Sigmoid colon (tissue), 7 donors: Measurements from ENCODE around the gene URB2. TPM values are rescaled to one million over a fixed set of nuclear protein-coding genes. Genes with fewer than 3 reads are reported as not detected.

Experiments
- DNase-seq: peaks from one replicate; pipeline ENCODE4 v3.0.0-alpha.2; 2019
- H3K27ac ChIP-seq, 4 donors: fragments of 200-600 bp; sonication (generic); one replicate each; pipeline ENCODE4 v1.5.1; 2016 to 2019; ENCODE audit warnings: mild to moderate bottlenecking in 1 of 4
- H3K27me3 ChIP-seq, 3 donors: fragments of 200-600 bp; sonication (generic); one replicate each; pipeline ENCODE4 v1.5.1; 2019; ENCODE audit warnings: mild to moderate bottlenecking in 1 of 3
- H3K36me3 ChIP-seq, 4 donors: fragments of 200-600 bp; sonication (generic); one replicate each; pipeline ENCODE4 v1.5.1; 2016 to 2019
- H3K4me1 ChIP-seq, 4 donors: fragments of 200-600 bp; sonication (generic); one replicate each; pipeline ENCODE4 v1.5.1; 2017 to 2019
- H3K4me3 ChIP-seq, 4 donors: fragments of 200-600 bp; sonication (generic); one replicate each; pipeline ENCODE4 v1.5.1; 2017 to 2019; ENCODE audit warnings: mild to moderate bottlenecking in 2 of 4, moderate library complexity in 1 of 4
- H3K9me3 ChIP-seq, 4 donors: fragments of 200-600 bp in 3 of 4; sonication (generic) in 3 of 4; one replicate each; pipeline versions ENCODE4 v1.5.1 to v1.6.1; 2013 to 2019
- EP300 ChIP-seq, 4 donors: sonication (generic); formaldehyde crosslinking; IDR thresholded peaks; one replicate each; pipeline ENCODE4 v1.6.1; 2017; ENCODE audit warnings: antibody characterized with exemption in 4 of 4
- POLR2A ChIP-seq, 2 donors: fragments of 450-650 bp; IDR thresholded peaks; one replicate each; pipeline ENCODE4 v1.6.1; 2016; ENCODE audit warnings: antibody characterized with exemption in 2 of 2, mild to moderate bottlenecking in 2 of 2, moderate library complexity in 2 of 2
- POLR2AphosphoS5 ChIP-seq, 4 donors: sonication (generic); formaldehyde crosslinking; IDR thresholded peaks; one replicate each; pipeline ENCODE4 v1.6.1; 2017; ENCODE audit warnings: antibody characterized with exemption in 4 of 4
- WGBS, 2 donors: extraction: QIAGEN DNeasy Blood & Tissue Kit; methylation state at CpG; one replicate each; pipeline ENCODE4 v1.1.7; 2013; 5-methylcytosine and 5-hydroxymethylcytosine counted together
- intact Hi-C: fragments of 100-400 bp; cut with DNase I; formaldehyde crosslinking; loops from one replicate; pipeline ENCODE4 v1.15.1; 2023
- polyA plus RNA-seq, 3 donors: library from polyadenylated mRNA; stranded (reverse); fragments of 200-250 nt; gene quantifications; one replicate each; pipeline ENCODE4 v1.2.3, GENCODE V29; 2013
- total RNA-seq, 4 donors: library from RNA; depleted of rRNA; stranded (reverse); fragments of >200 nt; gene quantifications; one replicate each; pipeline ENCODE4 v1.1.0, GENCODE V29; 2016
- TF ChIP-seq, protein P1 (sequence below), 4 experiments: fragments of 450-650 bp in 3 of 4; fragments of 200-600 bp in 1 of 4; IDR thresholded peaks; one replicate each; pipeline ENCODE4 v1.5.1; 2016 to 2019; ENCODE audit warnings: antibody characterized with exemption in 4 of 4, mild to moderate bottlenecking in 3 of 4, moderate library complexity in 2 of 4
- donor health status: healthy with polysubstance abuse.
- donor health status: Bipolar disorder and iron deficiency.
- donor health status: healthy.

URB2 gene
- total and polyA plus RNA-seq, 7 donors: 0.60 to 11.7 (median 5.2) TPM

DNA sequence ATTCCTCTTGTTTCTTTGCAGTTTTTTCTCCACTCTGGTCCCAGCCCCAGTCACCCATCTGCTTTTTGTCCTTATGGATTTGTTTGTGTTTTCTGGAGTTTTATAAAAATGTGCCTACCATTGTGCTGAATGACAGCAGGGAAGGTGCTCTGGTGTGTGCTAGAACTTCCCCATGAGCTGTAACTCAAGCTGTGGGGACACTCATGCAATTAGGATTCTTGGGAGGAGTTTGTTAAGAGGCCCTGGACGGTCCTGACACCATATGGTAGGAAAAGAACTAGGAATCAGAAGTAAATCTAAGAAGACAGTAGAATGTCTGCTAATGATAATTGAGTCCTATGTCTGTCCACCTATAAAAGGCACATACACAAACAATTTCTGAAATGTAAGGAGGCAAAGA, 27.4 kb downstream of the URB2 start:
- no peak for DNase-seq
- Histone ChIP-seq H3K36me3 (peaks cover 6 to 95% (median 23%) of the 10 kb centered on the region in 4 donors), H3K27me3 (no peaks in the 10 kb centered on the region), H3K4me3 (no peak overlapping the region), H3K4me1 (no peaks in the 10 kb centered on the region), H3K27ac (no peak overlapping the region), H3K9me3 (no peaks in the 10 kb centered on the region)
- intact Hi-C loops: no loop called here
- WGBS, 2 donors: 79 to 81% methylated on average over 1 of the region's 1 CpG
- TF ChIP-seq POLR2AphosphoS5 (IDR thresholded peaks at IDR 0.05): no peak
- TF ChIP-seq, protein P1, sequence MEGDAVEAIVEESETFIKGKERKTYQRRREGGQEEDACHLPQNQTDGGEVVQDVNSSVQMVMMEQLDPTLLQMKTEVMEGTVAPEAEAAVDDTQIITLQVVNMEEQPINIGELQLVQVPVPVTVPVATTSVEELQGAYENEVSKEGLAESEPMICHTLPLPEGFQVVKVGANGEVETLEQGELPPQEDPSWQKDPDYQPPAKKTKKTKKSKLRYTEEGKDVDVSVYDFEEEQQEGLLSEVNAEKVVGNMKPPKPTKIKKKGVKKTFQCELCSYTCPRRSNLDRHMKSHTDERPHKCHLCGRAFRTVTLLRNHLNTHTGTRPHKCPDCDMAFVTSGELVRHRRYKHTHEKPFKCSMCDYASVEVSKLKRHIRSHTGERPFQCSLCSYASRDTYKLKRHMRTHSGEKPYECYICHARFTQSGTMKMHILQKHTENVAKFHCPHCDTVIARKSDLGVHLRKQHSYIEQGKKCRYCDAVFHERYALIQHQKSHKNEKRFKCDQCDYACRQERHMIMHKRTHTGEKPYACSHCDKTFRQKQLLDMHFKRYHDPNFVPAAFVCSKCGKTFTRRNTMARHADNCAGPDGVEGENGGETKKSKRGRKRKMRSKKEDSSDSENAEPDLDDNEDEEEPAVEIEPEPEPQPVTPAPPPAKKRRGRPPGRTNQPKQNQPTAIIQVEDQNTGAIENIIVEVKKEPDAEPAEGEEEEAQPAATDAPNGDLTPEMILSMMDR (IDR thresholded peaks at IDR 0.05): no peak
- TF ChIP-seq EP300 (IDR thresholded peaks at IDR 0.05): no peak
- TF ChIP-seq POLR2A (IDR thresholded peaks at IDR 0.05): no peak

DNA sequence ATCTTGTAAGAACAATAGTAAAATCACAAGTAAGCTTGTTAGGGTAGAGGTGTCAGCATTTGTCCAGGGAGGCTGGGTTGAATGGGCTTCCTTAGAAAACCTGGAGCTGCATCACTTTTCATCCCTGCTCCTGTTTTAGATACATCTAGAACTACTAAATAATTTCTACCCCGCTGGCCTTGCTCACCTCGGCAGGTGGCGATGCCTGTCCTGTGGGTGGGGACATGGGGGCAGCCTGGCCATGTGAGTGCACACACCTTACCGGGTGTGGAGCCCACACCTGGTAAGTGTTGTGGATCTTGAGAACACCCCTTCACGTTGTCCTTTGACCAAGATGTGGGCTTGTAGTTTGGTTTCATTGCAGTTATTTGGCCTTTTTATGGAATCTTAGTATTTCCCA, 29.7 kb downstream of the URB2 start:
- TF ChIP-seq, protein P1 (IDR thresholded peaks at IDR 0.05): no peak
- TF ChIP-seq POLR2A (IDR thresholded peaks at IDR 0.05) (no peak), EP300 (IDR thresholded peaks at IDR 0.05) (no peak), POLR2AphosphoS5 (IDR thresholded peaks at IDR 0.05) (no peak)
- Histone ChIP-seq H3K9me3 (no peaks in the 10 kb centered on the region), H3K27ac (no peak overlapping the region), H3K36me3 (peaks cover 0 to 86% (median 12%) of the 10 kb centered on the region in 4 donors), H3K4me1 (no peaks in the 10 kb centered on the region), H3K4me3 (no peak overlapping the region), H3K27me3 (no peaks in the 10 kb centered on the region)
- 66 to 85% methylated on average over 5 of the region's 5 CpGs for WGBS, 2 donors
- no peak for DNase-seq
- intact Hi-C loops: no loop called here

DNA sequence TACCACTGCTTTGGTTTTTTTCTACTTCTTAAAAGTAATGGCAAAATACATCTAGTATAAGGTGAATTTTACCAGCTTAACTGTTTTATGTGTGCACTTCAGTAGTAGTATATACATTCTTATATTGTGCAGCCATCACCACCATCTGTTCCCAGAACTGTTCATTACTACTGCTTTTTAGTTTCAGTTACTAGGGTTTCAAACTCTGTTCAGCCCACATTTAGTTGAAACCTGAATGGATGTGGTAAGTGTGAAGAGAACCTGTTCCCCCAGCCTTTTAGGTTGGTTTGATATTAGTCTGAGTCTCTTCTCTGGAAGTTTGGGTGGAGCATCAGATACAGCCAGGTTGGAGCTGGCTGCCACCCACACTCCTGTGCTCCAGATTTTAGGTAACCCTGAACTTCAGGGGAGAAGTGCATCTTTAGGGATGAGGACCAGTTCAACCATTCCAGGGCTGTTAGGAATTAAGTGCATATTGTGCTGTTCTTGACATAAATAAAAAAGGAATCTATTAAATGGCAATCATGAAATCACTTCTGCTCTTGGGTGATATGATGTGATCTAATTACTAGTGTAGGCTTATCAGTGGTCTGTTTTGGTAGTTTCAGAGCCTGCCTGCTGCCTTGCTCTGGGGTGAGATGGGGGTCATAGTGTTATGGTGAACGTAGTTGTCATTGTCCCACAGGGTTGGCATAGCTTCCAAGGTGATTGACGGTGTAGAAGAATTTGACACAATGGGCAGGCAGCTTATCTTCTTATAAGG, 32.1 kb downstream of the URB2 start:
- Histone ChIP-seq H3K4me1 (no peaks in the 10 kb centered on the region), H3K36me3 (peaks cover 0 to 62% (median 12%) of the 10 kb centered on the region in 4 donors), H3K9me3 (no peaks in the 10 kb centered on the region), H3K4me3 (no peak overlapping the region), H3K27me3 (no peaks in the 10 kb centered on the region), H3K27ac (no peak overlapping the region)
- DNase-seq: no peak
- TF ChIP-seq, protein P1 (IDR thresholded peaks at IDR 0.05): no peak
- TF ChIP-seq POLR2A (IDR thresholded peaks at IDR 0.05) (no peak), POLR2AphosphoS5 (IDR thresholded peaks at IDR 0.05) (no peak), EP300 (IDR thresholded peaks at IDR 0.05) (no peak)
- WGBS, 2 donors: 95 to 98% methylated on average over 2 of the region's 2 CpGs
- intact Hi-C loops: no loop called here

DNA sequence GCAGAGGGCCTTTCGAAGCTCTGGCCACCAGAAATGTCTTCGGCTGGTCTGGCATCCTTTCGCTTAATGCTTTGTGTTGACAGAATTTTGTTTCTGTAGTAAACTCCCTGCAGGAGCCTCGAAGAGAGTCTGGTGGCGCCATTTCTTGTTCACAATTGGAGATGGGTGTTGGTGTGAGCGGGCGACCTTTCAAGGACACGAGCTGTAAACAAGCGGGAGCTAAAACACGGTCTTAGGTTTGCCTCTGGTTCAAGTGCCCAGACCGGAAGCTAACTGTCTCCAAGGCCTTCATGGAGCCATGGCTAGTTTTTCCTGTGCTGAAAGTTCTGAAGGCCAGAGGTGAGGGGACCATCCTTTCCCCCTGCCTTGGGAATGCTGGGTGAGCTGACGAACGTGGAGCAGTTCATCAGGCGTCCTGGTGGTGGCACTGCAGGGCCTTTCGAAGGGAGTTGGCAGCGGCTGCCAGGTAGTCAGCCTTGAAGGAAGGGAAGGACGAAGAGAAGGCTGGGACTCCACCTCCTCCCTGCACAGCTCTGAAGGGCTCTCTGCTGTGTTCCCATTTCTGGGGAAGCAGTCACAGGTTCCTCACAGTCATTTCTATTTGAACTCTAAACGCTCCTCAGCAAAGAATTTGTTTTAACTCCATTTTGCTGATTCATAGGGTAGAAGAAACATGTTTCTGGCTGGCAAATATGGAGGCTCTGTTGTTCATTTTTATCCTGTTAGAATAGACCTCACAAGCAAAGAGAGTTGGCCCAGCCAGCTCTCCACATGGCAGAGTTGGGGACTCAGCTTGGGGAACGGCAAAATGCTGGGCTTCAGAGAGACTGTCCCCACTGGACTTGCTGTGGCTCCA, 35.2 kb downstream of the URB2 start:
- intact Hi-C loops: loop anchor here (1.0 to 5.0 kb wide), 4 partner anchors 406 to 650 kb away; partner anchors contain the start of gene GALNT2
- Histone ChIP-seq H3K36me3 (peaks cover 0 to 34% (median 2%) of the 10 kb centered on the region in 4 donors), H3K27me3 (no peaks in the 10 kb centered on the region), H3K9me3 (no peaks in the 10 kb centered on the region), H3K27ac (no peak overlapping the region), H3K4me3 (no peak overlapping the region), H3K4me1 (peaks cover 0 to 7% (median 0%) of the 10 kb centered on the region in 4 donors)
- WGBS, 2 donors: 46 to 55% methylated on average over 19 of the region's 19 CpGs
- DNase-seq: peak; percentile 93
- no peak for TF ChIP-seq POLR2A (IDR thresholded peaks at IDR 0.05)
- TF ChIP-seq EP300 (IDR thresholded peaks at IDR 0.05): no peak
- TF ChIP-seq POLR2AphosphoS5 (IDR thresholded peaks at IDR 0.05): peak in 2 of 4 donors; percentile 52 to 65
- TF ChIP-seq, protein P1 (IDR thresholded peaks at IDR 0.05): peak; percentile 81 to 94 (median 89)
